Skeletal muscle cell (primary cell): Measurements from ENCODE around the gene BTNL3.
"Not testable (repeated sequence)": the region's sequence is repeated elsewhere in the genome, so short reads cannot be mapped to it uniquely, and the experiment has no call there.

Source experiments
- DNase-seq: peaks from one replicate; pipeline ENCODE4 v3.0.0-alpha.2; 2010; ENCODE audit warnings: low read depth
- H3K4me3 ChIP-seq: 2 replicates; pipeline ENCODE4 v1.5.1; 2011; ENCODE audit warnings: low read depth, mild to moderate bottlenecking, control low read depth, low read length, moderate library complexity

Gene BTNL3

DNA sequence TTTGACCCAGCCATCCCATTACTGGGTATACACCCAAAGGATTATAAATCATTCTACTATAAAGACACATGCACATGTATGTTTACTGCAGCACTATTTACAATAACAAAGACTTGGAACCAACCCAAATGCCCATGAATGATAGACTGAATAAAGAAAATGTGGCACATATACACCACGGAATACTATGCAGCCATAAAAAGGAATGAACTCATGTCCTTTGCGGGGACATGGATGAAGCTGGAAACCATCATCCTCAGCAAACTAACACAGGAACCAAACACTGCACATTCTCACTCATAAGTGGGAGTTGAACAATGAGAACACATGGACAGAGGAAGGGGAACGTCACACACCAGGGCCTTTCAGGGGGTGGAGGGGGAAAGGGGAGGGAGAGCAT is 28.8 kb downstream of the BTNL3 start:
- not testable (repeated sequence) for DNase-seq, H3K4me3 ChIP-seq

DNA sequence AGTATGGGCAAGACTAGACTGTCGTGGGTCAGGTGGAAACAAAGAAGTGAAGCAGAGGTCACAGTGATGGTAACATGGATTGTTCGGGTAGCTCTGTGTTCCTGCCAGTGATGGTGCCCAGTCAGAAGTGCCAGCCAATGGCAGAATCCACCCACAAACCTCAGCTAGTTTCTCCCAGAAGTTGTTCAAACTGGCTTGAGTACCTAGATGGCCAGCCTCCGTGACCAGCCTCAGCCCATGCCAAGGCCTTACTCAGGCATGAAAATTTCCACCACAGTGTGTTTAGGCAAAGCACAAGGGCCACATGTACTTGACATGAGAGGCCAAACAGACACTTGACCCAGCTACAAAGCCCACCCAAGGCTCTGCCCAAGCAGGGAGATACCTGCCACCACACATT is 32.0 kb downstream of the BTNL3 start:
- no peak for DNase-seq
- no peak overlapping the region for H3K4me3 ChIP-seq

DNA sequence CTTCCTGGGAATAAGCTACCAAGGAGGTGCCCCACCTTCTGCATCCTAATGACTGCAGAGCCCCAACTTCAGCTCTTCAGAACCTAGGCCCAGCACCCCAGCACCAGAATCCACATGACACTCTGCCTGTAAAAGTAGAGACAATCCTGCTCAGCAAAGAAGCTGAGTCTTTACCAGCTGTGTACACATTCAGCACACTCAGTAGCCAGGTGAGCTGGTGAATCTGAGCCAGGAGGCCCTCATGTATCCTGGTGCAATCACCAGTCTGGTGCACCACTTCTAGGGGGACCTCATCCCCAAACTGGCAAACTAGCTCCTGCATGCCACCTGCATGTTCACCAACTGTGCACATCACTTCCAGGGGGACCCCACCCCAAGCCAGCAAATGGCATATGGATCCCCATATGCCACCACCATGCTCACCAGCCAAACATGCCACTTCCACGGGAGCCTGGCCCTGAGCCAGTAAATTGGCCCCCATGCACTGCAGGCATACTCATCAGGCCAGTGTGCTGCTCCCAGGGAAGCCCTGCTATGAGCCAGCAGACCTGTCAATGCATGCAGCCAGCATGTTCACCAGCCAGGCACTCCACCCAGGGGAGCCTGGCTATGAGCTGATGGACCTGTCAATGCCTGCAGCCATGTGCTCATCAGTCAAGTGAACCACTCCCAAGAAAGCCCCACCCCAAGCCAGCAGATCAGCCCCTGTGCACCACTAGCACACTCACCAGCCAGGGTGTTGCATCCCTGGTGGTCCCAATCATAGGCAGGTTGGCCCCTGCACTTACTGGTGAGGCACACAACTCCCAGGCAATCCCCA is 35.8 kb downstream of the BTNL3 start:
- no peak overlapping the region for H3K4me3 ChIP-seq
- DNase-seq, result no peak

GRCh38 chr5:181027452-181028031 is 38.9 kb downstream of the BTNL3 start:
- DNase-seq, result no peak
- H3K4me3 ChIP-seq, result no peak overlapping the region

- no peak overlapping the region for H3K4me3 ChIP-seq
- DNase-seq, result no peak
Measured at GRCh38 chr5:181028032-181028819, 39.6 kb downstream of the BTNL3 start.

GRCh38 chr5:181031716-181032115 is 43.1 kb downstream of the BTNL3 start:
- DNase-seq, result no peak
- no peak overlapping the region for H3K4me3 ChIP-seq

GRCh38 chr5:181035991-181036815 is 47.6 kb downstream of the BTNL3 start:
- no peak for DNase-seq
- no peak overlapping the region for H3K4me3 ChIP-seq

- no peak overlapping the region for H3K4me3 ChIP-seq
- no peak for DNase-seq
Measured at GRCh38 chr5:181036816-181037364, 48.2 kb downstream of the BTNL3 start.

GRCh38 chr5:181037365-181037861 is 48.8 kb downstream of the BTNL3 start:
- no peak overlapping the region for H3K4me3 ChIP-seq
- no peak for DNase-seq

GRCh38 chr5:181039471-181039870 is 50.8 kb downstream of the BTNL3 start:
- no peak for DNase-seq
- no peak overlapping the region for H3K4me3 ChIP-seq

DNA sequence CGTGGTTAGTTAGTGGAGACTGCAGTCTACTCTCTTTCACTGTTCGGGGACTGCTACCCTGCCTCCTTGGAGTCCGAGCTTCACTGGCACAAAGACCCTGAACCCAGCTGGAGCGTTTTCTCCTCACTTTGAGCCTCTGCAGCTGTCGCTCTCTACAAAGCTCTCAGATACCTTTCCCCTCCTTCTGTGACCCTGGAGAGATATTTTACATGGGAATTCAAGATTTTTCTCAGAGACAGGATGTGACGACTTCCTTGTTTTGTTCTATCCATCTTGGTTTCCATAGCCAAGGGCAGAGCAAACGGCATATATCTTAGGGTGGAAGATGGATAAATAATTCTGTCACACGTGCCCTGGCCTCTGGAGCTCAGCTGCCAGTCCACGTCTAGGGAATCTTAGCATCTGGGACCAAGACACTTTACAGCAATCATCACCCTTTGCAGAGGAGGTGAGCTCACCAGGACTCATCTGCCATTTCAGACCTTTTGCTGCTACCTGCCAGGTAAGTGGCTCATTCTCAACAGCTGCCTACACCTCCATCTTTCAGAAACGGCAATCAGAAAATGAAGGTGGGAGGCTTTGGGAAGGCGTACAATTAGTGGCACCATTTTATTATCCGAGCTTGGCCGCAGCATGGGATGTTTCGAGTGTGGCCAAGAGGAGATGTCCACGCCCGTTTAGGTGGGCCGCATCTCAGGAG is 51.4 kb downstream of the BTNL3 start, which contains the start of gene BTNL9:
Gene BTNL9, plus strand, starts transcription at position 336 of the 700 bp plus-strand sequence. CDS start 5,224 bp downstream, outside the sequence.
- H3K4me3 ChIP-seq, result no peak within 1 kb of the TSS
- DNase-seq, result no peak

GRCh38 chr5:181040631-181040945 is 51.9 kb downstream of the BTNL3 start:
- DNase-seq, result no peak
- no peak overlapping the region for H3K4me3 ChIP-seq

DNA sequence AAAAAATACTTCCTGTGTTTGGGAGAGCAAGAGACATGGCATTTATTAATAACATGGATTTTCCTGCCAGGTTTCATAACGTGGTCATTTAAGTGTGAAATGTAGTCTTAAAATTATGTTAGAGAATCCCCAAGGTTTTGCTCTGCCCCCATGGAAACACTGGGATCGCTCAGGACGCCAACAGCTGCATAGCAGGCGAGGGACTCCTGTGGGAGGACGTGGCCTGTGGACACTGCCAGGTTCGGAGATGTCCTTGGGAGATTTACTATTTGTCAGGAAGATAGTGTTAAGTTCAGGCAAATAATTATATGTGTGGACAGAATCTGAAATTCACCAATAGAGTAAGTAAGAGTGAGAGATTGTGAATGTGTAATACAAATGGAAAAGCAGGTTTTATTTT is 52.4 kb downstream of the BTNL3 start:
- DNase-seq, result no peak
- no peak overlapping the region for H3K4me3 ChIP-seq

- H3K4me3 ChIP-seq, result no peak overlapping the region
- no peak for DNase-seq
Measured at GRCh38 chr5:181042036-181042713, 53.5 kb downstream of the BTNL3 start.

- no peak overlapping the region for H3K4me3 ChIP-seq
- DNase-seq, result no peak
Measured at GRCh38 chr5:181042722-181043121, 54.1 kb downstream of the BTNL3 start.

DNA sequence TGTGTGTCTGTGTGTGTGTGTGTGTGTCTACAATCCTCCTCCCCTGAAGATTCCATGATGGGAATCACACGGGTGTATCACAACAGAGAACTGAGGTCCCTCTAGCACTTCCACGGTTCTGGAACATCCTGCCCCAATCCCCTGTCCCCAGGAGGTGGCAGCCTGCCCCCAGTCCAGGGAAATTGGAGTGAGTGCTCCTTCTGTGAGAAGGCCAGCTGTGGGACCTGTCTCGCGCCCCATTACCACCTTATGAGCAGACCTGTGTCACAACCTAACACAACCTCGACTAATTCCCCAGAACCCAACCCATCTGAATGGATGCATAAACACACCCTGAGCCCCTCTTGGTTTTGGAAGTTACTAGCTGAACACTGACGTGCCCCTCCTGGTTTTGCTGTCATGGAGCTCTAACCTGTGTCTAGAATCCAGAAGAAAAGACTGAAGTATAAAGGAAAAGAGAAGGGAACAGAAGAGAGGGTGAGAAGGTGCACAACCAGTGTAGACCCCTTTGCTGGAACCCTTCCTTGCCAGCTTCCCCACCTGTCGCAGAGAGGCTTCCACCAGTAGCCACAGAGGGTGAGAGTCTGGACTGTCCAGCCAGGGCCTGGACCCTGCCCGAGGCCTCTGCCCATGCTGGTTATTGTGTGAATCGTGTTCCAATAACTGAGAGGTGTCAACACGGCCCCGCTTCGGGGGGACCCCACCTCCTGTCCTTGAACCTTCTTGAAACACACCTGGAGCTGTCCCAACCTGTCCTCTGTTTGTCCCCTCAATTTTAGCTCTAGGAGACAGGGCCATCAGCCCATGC is 54.8 kb downstream of the BTNL3 start:
- H3K4me3 ChIP-seq, result no peak overlapping the region

GRCh38 chr5:181044093-181044599 is 55.5 kb downstream of the BTNL3 start:
- DNase-seq, result no peak
- H3K4me3 ChIP-seq, result no peak overlapping the region

More for the DNA sequence above, 54.8 kb downstream of the BTNL3 start:
- DNase-seq, result no peak
